Breast epithelium (tissue), 3 donors: ENCODE measurements around the gene SLC25A21.

Experiments
- CTCF ChIP-seq, 3 donors: fragments of 450-650 bp; IDR thresholded peaks; one replicate each; pipeline ENCODE4 v1.5.1; 2016 to 2017; ENCODE audit warnings: antibody characterized with exemption in 3 of 3, mild to moderate bottlenecking in 3 of 3, moderate library complexity in 3 of 3
- POLR2A ChIP-seq: fragments of 450-650 bp; IDR thresholded peaks from one replicate; pipeline ENCODE4 v1.6.1; 2016; ENCODE audit warnings: antibody characterized with exemption, mild to moderate bottlenecking, moderate library complexity

- TF ChIP-seq POLR2A: no peak
- TF ChIP-seq CTCF (IDR thresholded peaks at IDR 0.05): no peak
Observed at GRCh38 chr14:37114559-37114958, 57.8 kb downstream of the SLC25A21 start.
